Lung (tissue), 12 donors: ENCODE measurements around the gene LSM7. TPM values are rescaled to one million over a fixed set of nuclear protein-coding genes. Genes with fewer than 3 reads are reported as not detected.

Source experiments
- ATAC-seq: fragments of 200-7000 bp; cut with Tn5 transposase; one replicate; pipeline ENCODE4 v1.9.1; 2020; ENCODE audit warnings: moderate number of reproducible peaks; ENCODE audit not compliant: insufficient read depth, low FRiP score
- DNase-seq, 3 donors: peaks; one replicate each; pipeline ENCODE4 v3.0.0-alpha.2; 2013 to 2017
- H3K27ac ChIP-seq, 2 donors: one replicate each; pipeline ENCODE4 v1.5.1; 2013; ENCODE audit warnings: mild to moderate bottlenecking in 2 of 2, moderate library complexity in 2 of 2, control low read depth in 1 of 2, inconsistent platforms in 1 of 2, low read depth in 1 of 2, low read length in 1 of 2
- H3K27me3 ChIP-seq, 3 donors: one replicate each; pipeline ENCODE4 v1.5.1; 2013; ENCODE audit warnings: low read length in 2 of 3; ENCODE audit not compliant: control insufficient read depth in 3 of 3, insufficient read depth in 3 of 3
- H3K36me3 ChIP-seq, 4 donors: one replicate each; pipeline ENCODE4 v1.5.1; 2013; ENCODE audit warnings: low read length in 4 of 4, mild to moderate bottlenecking in 1 of 4, moderate library complexity in 1 of 4; ENCODE audit not compliant: control insufficient read depth in 4 of 4, insufficient read depth in 4 of 4
- H3K4me1 ChIP-seq, 5 donors: one replicate each; pipeline ENCODE4 v1.5.1; 2013; ENCODE audit warnings: low read length in 5 of 5, mild to moderate bottlenecking in 2 of 5, moderate library complexity in 1 of 5; ENCODE audit not compliant: control insufficient read depth in 5 of 5, insufficient read depth in 5 of 5
- H3K4me3 ChIP-seq: one replicate; pipeline ENCODE4 v1.5.1; 2013; ENCODE audit warnings: mild to moderate bottlenecking, control low read depth, moderate library complexity
- H3K9ac ChIP-seq, 2 donors: one replicate each; pipeline ENCODE4 v1.5.1; 2013; ENCODE audit warnings: low read length in 2 of 2, control low read depth in 1 of 2; ENCODE audit not compliant: insufficient read depth in 1 of 2
- H3K9me3 ChIP-seq, 4 donors: one replicate each; pipeline ENCODE4 v1.5.1; 2013; ENCODE audit warnings: low read length in 3 of 4, mild to moderate bottlenecking in 1 of 4, moderate library complexity in 1 of 4; ENCODE audit not compliant: control insufficient read depth in 4 of 4, insufficient read depth in 3 of 4
- CTCF ChIP-seq: IDR thresholded peaks from 2 replicates; pipeline ENCODE4 v1.5.1; 2012; ENCODE audit warnings: mild to moderate bottlenecking; ENCODE audit errors: control extremely low read depth, extremely low read depth
- WGBS, 2 donors: extraction: QIAGEN DNeasy Blood & Tissue Kit; methylation state at CpG; one replicate each; pipeline ENCODE4 v1.1.7; 2013; 5-methylcytosine and 5-hydroxymethylcytosine counted together
- polyA plus RNA-seq, 2 donors: library from polyadenylated mRNA; stranded (reverse); fragments of 200-250 nt; gene quantifications; one replicate each; pipeline ENCODE4 v1.2.1, GENCODE V29; 2013
- total RNA-seq, 2 donors: library from RNA; depleted of rRNA in 1 of 2; stranded (reverse); fragments of >200 nt in 1 of 2; gene quantifications; one replicate each; pipeline ENCODE4 v1.2.1, GENCODE V29; 2014 to 2021
- donor health status: control.
- donor health status: control.
- donor health status: Bipolar disorder and iron deficiency.
- donor health status: healthy.
- donor health status: DM: yes; HTN: yes; CAD: no.

Gene LSM7
- total and polyA plus RNA-seq, 4 donors = 54.9 to 307 (median 191) TPM

- Histone ChIP-seq H3K9ac (no peak overlapping the region), H3K4me3 (no peak overlapping the region), H3K36me3 (peaks cover 0 to 29% (median 8%) of the 10 kb centered on the region in 4 donors), H3K27ac (no peak overlapping the region), H3K4me1 (peaks cover 0 to 24% (median 0%) of the 10 kb centered on the region in 5 donors), H3K27me3 (no peaks in the 10 kb centered on the region), H3K9me3 (no peaks in the 10 kb centered on the region)
- no peak for TF ChIP-seq CTCF
- ATAC-seq = no peak
- 97 to 98% methylated on average over 52 to 54 of the region's 54 CpGs for WGBS, 2 donors
- no peak for DNase-seq
Observed at GRCh38 chr19:2338751-2339643, 10.6 kb upstream of the LSM7 start.

- Histone ChIP-seq H3K27me3 (no peaks in the 10 kb centered on the region), H3K36me3 (peaks cover 0 to 29% (median 8%) of the 10 kb centered on the region in 4 donors), H3K9me3 (no peaks in the 10 kb centered on the region), H3K4me1 (peaks cover 0 to 28% (median 3%) of the 10 kb centered on the region in 5 donors), H3K4me3 (no peak overlapping the region), H3K9ac (no peak overlapping the region), H3K27ac (no peak overlapping the region)
- no peak for ATAC-seq
- 93 to 99% methylated on average over 21 of the region's 21 CpGs for WGBS, 2 donors
- TF ChIP-seq CTCF = no peak
- DNase-seq = no peak
Observed at GRCh38 chr19:2338055-2338615, 9.7 kb upstream of the LSM7 start.

DNA sequence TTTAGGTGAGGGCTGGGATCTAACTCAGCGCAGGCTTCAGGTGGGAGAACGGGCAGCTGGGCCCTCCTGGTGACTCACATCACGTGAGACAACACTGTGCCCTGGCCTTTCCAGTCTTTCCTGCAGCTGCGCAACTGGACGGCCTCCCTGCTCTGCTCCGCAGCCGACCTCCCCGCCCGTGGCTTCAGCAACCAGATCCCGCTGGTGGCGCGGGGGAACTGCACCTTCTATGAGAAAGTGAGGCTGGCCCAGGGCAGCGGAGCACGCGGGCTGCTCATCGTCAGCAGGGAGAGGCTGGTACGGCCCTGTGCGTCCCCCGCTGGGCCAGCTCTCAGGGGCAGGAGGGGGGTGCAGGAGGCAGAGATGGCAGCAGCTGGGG is 8.9 kb upstream of the LSM7 start:
- H3K27me3 ChIP-seq = no peaks in the 10 kb centered on the region
- DNase-seq (peak; percentile 49 to 76 (median 67)), ATAC-seq (no peak)
- 81 to 84% methylated on average over 18 to 19 of the region's 19 CpGs for WGBS, 2 donors
- peaks cover 0 to 29% (median 8%) of the 10 kb centered on the region in 4 donors for H3K36me3 ChIP-seq
- H3K9ac ChIP-seq = no peak overlapping the region
- no peak overlapping the region for H3K4me3 ChIP-seq
- TF ChIP-seq CTCF = no peak
- H3K27ac ChIP-seq = no peak overlapping the region
- peaks cover 0 to 28% (median 4%) of the 10 kb centered on the region in 5 donors for H3K4me1 ChIP-seq
- H3K9me3 ChIP-seq = no peaks in the 10 kb centered on the region
